22Rv1 (cell line): Measurements from ENCODE around the gene NEDD4.

Experiments used
- ZFX ChIP-seq: fragments of 450-650 bp; IDR thresholded peaks from 2 replicates; pipeline ENCODE4 v1.6.1; 2017; ENCODE audit warnings: antibody characterized with exemption, borderline replicate concordance
- TF ChIP-seq, protein P1 (sequence below): fragments of 450-650 bp; IDR thresholded peaks from 2 replicates; pipeline ENCODE4 v1.5.1; 2017; ENCODE audit warnings: mild to moderate bottlenecking

- TF ChIP-seq, protein P1, sequence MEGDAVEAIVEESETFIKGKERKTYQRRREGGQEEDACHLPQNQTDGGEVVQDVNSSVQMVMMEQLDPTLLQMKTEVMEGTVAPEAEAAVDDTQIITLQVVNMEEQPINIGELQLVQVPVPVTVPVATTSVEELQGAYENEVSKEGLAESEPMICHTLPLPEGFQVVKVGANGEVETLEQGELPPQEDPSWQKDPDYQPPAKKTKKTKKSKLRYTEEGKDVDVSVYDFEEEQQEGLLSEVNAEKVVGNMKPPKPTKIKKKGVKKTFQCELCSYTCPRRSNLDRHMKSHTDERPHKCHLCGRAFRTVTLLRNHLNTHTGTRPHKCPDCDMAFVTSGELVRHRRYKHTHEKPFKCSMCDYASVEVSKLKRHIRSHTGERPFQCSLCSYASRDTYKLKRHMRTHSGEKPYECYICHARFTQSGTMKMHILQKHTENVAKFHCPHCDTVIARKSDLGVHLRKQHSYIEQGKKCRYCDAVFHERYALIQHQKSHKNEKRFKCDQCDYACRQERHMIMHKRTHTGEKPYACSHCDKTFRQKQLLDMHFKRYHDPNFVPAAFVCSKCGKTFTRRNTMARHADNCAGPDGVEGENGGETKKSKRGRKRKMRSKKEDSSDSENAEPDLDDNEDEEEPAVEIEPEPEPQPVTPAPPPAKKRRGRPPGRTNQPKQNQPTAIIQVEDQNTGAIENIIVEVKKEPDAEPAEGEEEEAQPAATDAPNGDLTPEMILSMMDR: no peak
- no peak for TF ChIP-seq ZFX
Measured at GRCh38 chr15:55834331-55834730, 159.1 kb downstream of the NEDD4 start.
